ENCODE results near the gene ASCC2.

DNA sequence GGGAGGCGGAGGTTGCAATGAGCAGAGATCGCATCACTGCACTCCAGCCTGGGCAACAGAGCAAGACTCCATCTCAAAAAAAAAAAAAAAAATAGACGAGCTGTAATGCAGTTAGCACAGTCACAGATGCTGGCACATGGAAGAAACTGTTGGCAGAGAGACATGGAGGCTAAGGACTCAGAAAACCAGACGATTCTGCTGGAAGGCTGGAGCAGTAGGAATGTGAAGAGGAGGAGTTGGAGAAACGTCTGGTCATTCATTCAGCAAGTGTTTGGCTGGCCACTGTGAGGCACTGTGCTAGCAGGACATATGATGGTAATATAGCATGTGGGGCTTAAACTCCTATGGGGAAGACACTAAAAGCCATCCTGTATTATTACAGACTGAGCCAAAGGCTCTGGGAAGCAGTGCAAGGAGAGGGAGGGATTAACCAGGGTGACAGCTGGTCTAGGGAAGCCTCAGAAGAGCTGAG lies 65.9 kb downstream of the ASCC2 start:
- TF ChIP-seq FOXM1 (IDR thresholded peaks at IDR 0.05; ENCODE audit: borderline replicate concordance) (no peak), CTBP1 (IDR thresholded peaks at IDR 0.05; ENCODE audit: borderline replicate concordance) (no peak), SP1 (IDR thresholded peaks at IDR 0.05) (no peak), BHLHE40 (IDR thresholded peaks at IDR 0.05; ENCODE audit: borderline replicate concordance) (no peak), TARDBP (IDR thresholded peaks at IDR 0.05) (no peak), ELF4 (IDR thresholded peaks at IDR 0.05) (no peak), ARNT (IDR thresholded peaks at IDR 0.05) (no peak)
- TF ChIP-seq, protein P1, sequence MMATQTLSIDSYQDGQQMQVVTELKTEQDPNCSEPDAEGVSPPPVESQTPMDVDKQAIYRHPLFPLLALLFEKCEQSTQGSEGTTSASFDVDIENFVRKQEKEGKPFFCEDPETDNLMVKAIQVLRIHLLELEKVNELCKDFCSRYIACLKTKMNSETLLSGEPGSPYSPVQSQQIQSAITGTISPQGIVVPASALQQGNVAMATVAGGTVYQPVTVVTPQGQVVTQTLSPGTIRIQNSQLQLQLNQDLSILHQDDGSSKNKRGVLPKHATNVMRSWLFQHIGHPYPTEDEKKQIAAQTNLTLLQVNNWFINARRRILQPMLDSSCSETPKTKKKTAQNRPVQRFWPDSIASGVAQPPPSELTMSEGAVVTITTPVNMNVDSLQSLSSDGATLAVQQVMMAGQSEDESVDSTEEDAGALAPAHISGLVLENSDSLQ (IDR thresholded peaks at IDR 0.05) = no peak

Data from HEK293T (cell line).